ENCODE data around the gene PARP1.

DNA sequence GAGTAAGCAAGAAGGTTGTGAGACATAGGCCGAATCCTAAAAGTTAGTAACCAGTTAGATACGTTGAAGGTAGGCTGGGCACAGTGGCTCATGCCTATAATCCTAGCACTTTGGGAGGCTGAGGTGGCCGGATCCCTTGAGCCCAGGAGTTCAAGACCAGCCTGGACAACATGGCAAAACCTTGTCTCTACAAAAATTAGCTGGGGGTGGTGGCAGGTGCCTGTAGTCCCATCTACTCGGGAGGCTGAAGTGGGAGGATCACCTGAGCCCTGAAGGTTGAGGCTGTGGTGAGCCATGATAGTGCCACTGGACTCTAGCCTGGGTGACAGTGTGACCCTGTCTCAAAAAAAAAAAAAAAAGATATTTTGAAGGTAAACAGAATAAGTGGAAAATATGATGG, 1.5 kb upstream of the PARP1 start:
- no peak for TF ChIP-seq POLR2A (IDR thresholded peaks at IDR 0.05; ENCODE audit: borderline replicate concordance, extremely low read depth, insufficient read depth, insufficient read length)
- no peak for TF ChIP-seq JUND (IDR thresholded peaks at IDR 0.05)
- TF ChIP-seq RAD21 (IDR thresholded peaks at IDR 0.05; ENCODE audit: low read depth): no peak
- TF ChIP-seq, protein P1, sequence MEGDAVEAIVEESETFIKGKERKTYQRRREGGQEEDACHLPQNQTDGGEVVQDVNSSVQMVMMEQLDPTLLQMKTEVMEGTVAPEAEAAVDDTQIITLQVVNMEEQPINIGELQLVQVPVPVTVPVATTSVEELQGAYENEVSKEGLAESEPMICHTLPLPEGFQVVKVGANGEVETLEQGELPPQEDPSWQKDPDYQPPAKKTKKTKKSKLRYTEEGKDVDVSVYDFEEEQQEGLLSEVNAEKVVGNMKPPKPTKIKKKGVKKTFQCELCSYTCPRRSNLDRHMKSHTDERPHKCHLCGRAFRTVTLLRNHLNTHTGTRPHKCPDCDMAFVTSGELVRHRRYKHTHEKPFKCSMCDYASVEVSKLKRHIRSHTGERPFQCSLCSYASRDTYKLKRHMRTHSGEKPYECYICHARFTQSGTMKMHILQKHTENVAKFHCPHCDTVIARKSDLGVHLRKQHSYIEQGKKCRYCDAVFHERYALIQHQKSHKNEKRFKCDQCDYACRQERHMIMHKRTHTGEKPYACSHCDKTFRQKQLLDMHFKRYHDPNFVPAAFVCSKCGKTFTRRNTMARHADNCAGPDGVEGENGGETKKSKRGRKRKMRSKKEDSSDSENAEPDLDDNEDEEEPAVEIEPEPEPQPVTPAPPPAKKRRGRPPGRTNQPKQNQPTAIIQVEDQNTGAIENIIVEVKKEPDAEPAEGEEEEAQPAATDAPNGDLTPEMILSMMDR (IDR thresholded peaks at IDR 0.05 in 2 of 3, conservative IDR thresholded peaks at IDR 0.05 in 1 of 3; ENCODE audit: borderline replicate concordance in 1 of 3, insufficient read depth in 1 of 3, low read depth in 2 of 3, low read length in 2 of 3): no peak
- TF ChIP-seq CEBPB (IDR thresholded peaks at IDR 0.05; ENCODE audit: low read depth): no peak

Measured in HCT116 (cell line).